ENCODE results near the gene SAMD1. TPM values are rescaled to one million over a fixed set of nuclear protein-coding genes. Genes with fewer than 3 reads are reported as not detected.

SAMD1 gene
- polyA plus RNA-seq, 1 experiment: 9.2 TPM

DNA sequence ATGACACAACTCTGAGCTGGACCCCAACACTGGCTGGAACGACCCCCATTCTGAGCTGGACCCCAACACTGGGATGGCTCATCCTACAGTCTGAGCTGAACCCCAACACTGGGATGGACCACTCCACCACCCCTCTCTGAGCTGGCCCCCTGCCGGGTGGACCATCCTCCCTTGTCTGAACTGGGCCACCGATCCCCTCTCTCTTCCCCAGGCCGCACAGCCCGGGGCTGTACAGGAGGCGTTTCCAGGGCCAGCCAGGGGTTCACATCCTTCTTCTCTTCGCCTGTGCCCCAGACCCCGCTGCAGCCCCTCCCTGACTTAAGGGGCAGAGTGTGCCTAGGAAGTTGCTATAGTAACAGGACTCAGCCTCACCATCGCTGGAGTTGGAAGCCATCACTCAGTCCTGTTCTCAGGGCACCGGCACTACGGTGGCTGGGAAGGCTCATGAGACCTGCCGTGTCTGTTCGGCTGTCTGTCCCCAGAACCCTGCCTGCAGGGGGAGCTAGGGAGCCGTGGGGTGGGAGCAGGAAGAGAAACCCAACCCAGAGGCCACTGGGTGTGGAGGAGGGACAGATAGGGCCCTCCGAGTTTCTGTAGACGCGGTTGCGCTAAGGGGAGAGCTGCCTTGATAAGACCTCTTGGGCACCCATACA is 23.3 kb upstream of the SAMD1 start:
- TF ChIP-seq, protein P1, sequence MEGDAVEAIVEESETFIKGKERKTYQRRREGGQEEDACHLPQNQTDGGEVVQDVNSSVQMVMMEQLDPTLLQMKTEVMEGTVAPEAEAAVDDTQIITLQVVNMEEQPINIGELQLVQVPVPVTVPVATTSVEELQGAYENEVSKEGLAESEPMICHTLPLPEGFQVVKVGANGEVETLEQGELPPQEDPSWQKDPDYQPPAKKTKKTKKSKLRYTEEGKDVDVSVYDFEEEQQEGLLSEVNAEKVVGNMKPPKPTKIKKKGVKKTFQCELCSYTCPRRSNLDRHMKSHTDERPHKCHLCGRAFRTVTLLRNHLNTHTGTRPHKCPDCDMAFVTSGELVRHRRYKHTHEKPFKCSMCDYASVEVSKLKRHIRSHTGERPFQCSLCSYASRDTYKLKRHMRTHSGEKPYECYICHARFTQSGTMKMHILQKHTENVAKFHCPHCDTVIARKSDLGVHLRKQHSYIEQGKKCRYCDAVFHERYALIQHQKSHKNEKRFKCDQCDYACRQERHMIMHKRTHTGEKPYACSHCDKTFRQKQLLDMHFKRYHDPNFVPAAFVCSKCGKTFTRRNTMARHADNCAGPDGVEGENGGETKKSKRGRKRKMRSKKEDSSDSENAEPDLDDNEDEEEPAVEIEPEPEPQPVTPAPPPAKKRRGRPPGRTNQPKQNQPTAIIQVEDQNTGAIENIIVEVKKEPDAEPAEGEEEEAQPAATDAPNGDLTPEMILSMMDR (IDR thresholded peaks at IDR 0.05; ENCODE audit: insufficient read depth, low read depth, low read length): peak; percentile 8; the same call in 1 of the 2 replicates
- no peaks in the 10 kb centered on the region for H3K27me3 ChIP-seq (ENCODE audit: control insufficient read depth, insufficient read depth, low read length)
- H3K4me3 ChIP-seq (ENCODE audit: low read depth, low read length): no peak overlapping the region
- DNase-seq (ENCODE audit: low read depth): no peak
- ChIA-PET CTCF (interaction anchor here (1.1 to 2.7 kb wide), 7 partner anchors 8 to 53 kb away, joined by 3 to 7 read pairs (median 5); partner anchors contain the start of gene ASF1B), POLR2A (interaction anchor here (0.6 kb wide), 1 partner anchor 1147 kb away, joined by 3 read pairs; no protein-coding TSS in a partner anchor)
- H3K36me3 ChIP-seq (ENCODE audit: control insufficient read depth, insufficient read depth, low read length): no peaks in the 10 kb centered on the region

DNA sequence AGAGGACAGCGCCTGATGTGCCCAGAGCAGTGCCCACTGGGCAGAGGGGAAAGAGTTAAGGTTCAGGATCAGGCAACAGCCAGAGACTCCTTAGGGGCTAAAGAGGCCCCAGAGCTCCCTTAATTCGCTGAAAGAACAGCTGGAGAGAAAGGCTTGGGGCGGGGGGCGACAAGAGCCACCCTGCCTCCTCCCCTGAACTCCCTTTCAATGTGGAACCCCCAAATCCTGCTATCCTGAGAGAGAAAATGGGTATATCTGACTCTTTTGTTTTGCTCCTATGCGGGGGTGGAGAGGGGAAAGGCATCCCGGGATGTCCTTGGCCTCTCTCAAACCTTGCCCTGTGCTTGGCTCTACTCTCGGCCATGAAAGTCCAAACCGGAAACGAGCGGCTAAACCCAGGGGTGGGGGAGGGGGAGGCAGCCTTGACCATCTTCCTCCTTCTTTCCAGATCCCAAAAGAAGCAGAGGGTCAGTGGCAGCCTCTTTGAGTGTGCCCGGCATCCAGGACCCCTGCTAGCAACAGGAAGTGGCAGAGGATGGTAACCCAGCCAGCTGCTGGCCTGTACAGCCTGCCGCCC is 22.3 kb upstream of the SAMD1 start:
- H3K4me3 ChIP-seq (ENCODE audit: low read depth, low read length): no peak overlapping the region
- TF ChIP-seq, protein P1 (IDR thresholded peaks at IDR 0.05; ENCODE audit: insufficient read depth, low read depth, low read length): no peak
- CTCF ChIA-PET: interaction anchor here (1.2 to 2.2 kb wide), 5 partner anchors 9 to 40 kb away, joined by 3 to 7 read pairs (median 4); partner anchors contain the start of genes ASF1B and MISP3
- no peaks in the 10 kb centered on the region for H3K36me3 ChIP-seq (ENCODE audit: control insufficient read depth, insufficient read depth, low read length)
- no peaks in the 10 kb centered on the region for H3K27me3 ChIP-seq (ENCODE audit: control insufficient read depth, insufficient read depth, low read length)
- DNase-seq (ENCODE audit: low read depth): no peak
- POLR2A ChIA-PET: no interaction called here

DNA sequence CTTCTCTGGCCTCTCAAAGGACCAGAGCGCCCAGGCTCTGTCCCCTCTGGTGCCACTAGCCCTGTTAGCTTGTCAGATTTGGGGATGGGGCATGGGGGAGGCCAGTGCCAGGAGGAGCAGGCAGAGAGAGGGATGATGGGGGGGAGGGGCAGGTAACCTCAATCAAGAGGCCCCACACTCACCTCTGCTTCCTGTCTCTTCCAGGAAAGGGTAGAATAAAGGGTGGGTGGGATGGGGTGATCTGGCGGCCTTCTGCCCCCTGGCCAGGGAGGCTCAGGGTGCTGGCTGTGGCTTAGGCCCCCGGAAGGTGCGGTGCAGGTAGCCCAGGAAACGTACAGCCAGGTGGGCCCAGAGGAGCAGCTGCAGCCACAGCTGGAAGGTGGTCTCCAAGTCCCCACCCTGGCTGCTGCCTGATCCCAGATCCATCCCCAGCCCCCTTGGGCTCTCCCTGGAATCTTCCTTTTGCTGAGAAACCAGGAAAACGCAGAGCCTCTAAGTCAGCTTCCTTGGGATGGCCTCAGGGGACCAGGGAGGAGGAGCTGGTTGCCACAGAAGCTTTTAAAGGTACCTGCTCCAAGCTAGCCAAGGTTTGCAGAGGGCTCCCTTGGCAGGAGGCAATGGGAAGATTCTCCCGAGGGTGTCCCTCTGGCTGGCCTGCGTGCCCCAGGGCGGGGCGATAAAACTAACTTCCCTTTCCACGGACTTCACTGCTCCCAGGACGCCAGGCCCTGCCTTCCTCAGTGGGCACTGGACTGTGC is 21.7 kb upstream of the SAMD1 start:
- CTCF ChIA-PET: interaction anchor here (1.2 to 1.5 kb wide), 3 partner anchors 9 to 40 kb away, joined by 3 to 4 read pairs (median 4); partner anchors contain the start of genes ASF1B and MISP3
- TF ChIP-seq, protein P1 (IDR thresholded peaks at IDR 0.05; ENCODE audit: insufficient read depth, low read depth, low read length): no peak
- POLR2A ChIA-PET: interaction anchor here (0.6 kb wide), 1 partner anchor 385 kb away, joined by 6 read pairs; no protein-coding TSS in a partner anchor
- Histone ChIP-seq H3K36me3 (ENCODE audit: control insufficient read depth, insufficient read depth, low read length) (no peaks in the 10 kb centered on the region), H3K27me3 (ENCODE audit: control insufficient read depth, insufficient read depth, low read length) (no peaks in the 10 kb centered on the region), H3K4me3 (ENCODE audit: low read depth, low read length) (no peak overlapping the region)
- no peak for DNase-seq (ENCODE audit: low read depth)

DNA sequence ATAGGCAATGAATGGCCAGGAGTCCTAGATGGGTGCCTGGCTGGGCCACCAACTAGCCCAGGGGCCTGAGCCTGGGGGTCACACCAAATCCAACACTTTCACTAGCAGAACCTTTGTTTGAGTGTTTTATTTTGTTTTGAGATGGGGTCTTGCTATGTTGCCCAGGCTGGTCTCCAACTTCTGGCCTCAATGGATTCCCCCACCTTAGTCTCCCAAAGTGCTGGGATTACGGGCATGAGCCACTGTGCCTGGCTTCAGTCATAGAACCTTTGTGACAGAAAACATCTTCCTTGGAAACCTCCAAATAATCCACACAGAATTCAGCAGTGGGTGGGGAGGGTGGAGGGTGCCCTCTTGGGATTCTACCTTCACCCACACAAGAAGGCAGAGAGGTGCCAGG is 20.9 kb upstream of the SAMD1 start:
- TF ChIP-seq, protein P1 (IDR thresholded peaks at IDR 0.05; ENCODE audit: insufficient read depth, low read depth, low read length): no peak
- Histone ChIP-seq H3K4me3 (ENCODE audit: low read depth, low read length) (no peak overlapping the region), H3K27me3 (ENCODE audit: control insufficient read depth, insufficient read depth, low read length) (no peaks in the 10 kb centered on the region), H3K36me3 (ENCODE audit: control insufficient read depth, insufficient read depth, low read length) (0 out of 2 replicates have a peak, but pooled peaks cover 1% of the 10 kb centered on the region)
- DNase-seq (ENCODE audit: low read depth): no peak
- CTCF ChIA-PET: interaction anchor here (1.0 to 1.3 kb wide), 3 partner anchors 8 to 25 kb away, joined by 3 to 4 read pairs (median 3); partner anchors contain the start of gene ASF1B
- POLR2A ChIA-PET: interaction anchor here (0.6 kb wide), 1 partner anchor 384 kb away, joined by 6 read pairs; no protein-coding TSS in a partner anchor
